H9 (cell line): ENCODE data around the gene GPATCH11. TPM values are rescaled to one million over a fixed set of nuclear protein-coding genes. Genes with fewer than 3 reads are reported as not detected.

Experiments used
- DNase-seq: peaks from one replicate; pipeline ENCODE4 v3.0.0-alpha.2; 2017
- H2AFZ ChIP-seq: one replicate; pipeline ENCODE4 v1.6.1; 2013; ENCODE audit warnings: mild to moderate bottlenecking, low read length, control low read depth, moderate library complexity
- H2AK5ac ChIP-seq: 2 replicates; pipeline ENCODE4 v1.6.1; 2013; ENCODE audit warnings: low read length, control low read depth, mixed read lengths; ENCODE audit not compliant: insufficient read length
- H2BK120ac ChIP-seq: one replicate; pipeline ENCODE4 v1.6.1; 2013; ENCODE audit warnings: low read depth, mild to moderate bottlenecking, low read length, control low read depth, inconsistent platforms; ENCODE audit not compliant: poor library complexity, severe bottlenecking
- H2BK12ac ChIP-seq: 2 replicates; pipeline ENCODE4 v1.6.1; 2013; ENCODE audit warnings: low read length, control low read depth, mixed read lengths, low read depth; ENCODE audit not compliant: insufficient read length
- H2BK15ac ChIP-seq: 2 replicates; pipeline ENCODE4 v1.6.1; 2013; ENCODE audit warnings: low read depth, low read length, control low read depth
- H2BK20ac ChIP-seq: one replicate; pipeline ENCODE4 v1.6.1; 2013; ENCODE audit warnings: low read depth, mild to moderate bottlenecking, low read length, control low read depth, inconsistent platforms; ENCODE audit not compliant: poor library complexity, severe bottlenecking
- H2BK5ac ChIP-seq: 2 replicates; pipeline ENCODE4 v1.6.1; 2013; ENCODE audit warnings: low read length, control low read depth, mixed read lengths; ENCODE audit not compliant: insufficient read length
- H3K14ac ChIP-seq: 2 replicates; pipeline ENCODE4 v1.6.1; 2013; ENCODE audit warnings: low read length, control low read depth; ENCODE audit not compliant: insufficient read depth
- H3K18ac ChIP-seq: 2 replicates; pipeline ENCODE4 v1.6.1; 2013; ENCODE audit warnings: low read depth, mild to moderate bottlenecking, mixed read lengths, low read length, control low read depth; ENCODE audit not compliant: insufficient read length
- H3K23ac ChIP-seq: 2 replicates; pipeline ENCODE4 v1.6.1; 2013; ENCODE audit warnings: low read length, control low read depth, mixed read lengths, low read depth; ENCODE audit not compliant: insufficient read length
- H3K23me2 ChIP-seq: 2 replicates; pipeline ENCODE4 v1.6.1; 2013; ENCODE audit warnings: low read depth, mild to moderate bottlenecking, mixed read lengths, low read length, control low read depth; ENCODE audit not compliant: insufficient read length, poor library complexity, severe bottlenecking
- H3K27ac ChIP-seq: 2 replicates; pipeline ENCODE4 v1.5.1; 2013; ENCODE audit warnings: low read length, control low read depth, mixed read lengths, low read depth; ENCODE audit not compliant: insufficient read length
- H3K27me3 ChIP-seq: 2 replicates; pipeline ENCODE4 v1.6.1; 2013; ENCODE audit warnings: low read length, control low read depth, inconsistent platforms; ENCODE audit not compliant: insufficient read depth
- H3K4ac ChIP-seq: 2 replicates; pipeline ENCODE4 v1.6.1; 2013; ENCODE audit warnings: low read depth, mild to moderate bottlenecking, control low read depth, inconsistent platforms, low read length, moderate library complexity
- H3K4me1 ChIP-seq: 2 replicates; pipeline ENCODE4 v1.6.1; 2013; ENCODE audit warnings: low read length, control low read depth, inconsistent platforms; ENCODE audit not compliant: insufficient read depth
- H3K4me2 ChIP-seq: 2 replicates; pipeline ENCODE4 v1.6.1; 2013; ENCODE audit warnings: low read length, control low read depth, mixed read lengths; ENCODE audit not compliant: insufficient read length, insufficient read depth
- H3K56ac ChIP-seq: 2 replicates; pipeline ENCODE4 v1.6.1; 2013; ENCODE audit warnings: low read depth, mild to moderate bottlenecking, mixed read lengths, low read length, control low read depth; ENCODE audit not compliant: insufficient read length
- H3K79me1 ChIP-seq: 2 replicates; pipeline ENCODE4 v1.6.1; 2013; ENCODE audit warnings: low read depth, mild to moderate bottlenecking, moderate library complexity, low read length, control low read depth, inconsistent platforms; ENCODE audit not compliant: insufficient read depth, poor library complexity, severe bottlenecking
- H3K79me2 ChIP-seq: 2 replicates; pipeline ENCODE4 v1.6.1; 2013; ENCODE audit warnings: low read length, control low read depth, inconsistent platforms; ENCODE audit not compliant: insufficient read depth
- H3K9ac ChIP-seq: 2 replicates; pipeline ENCODE4 v1.6.1; 2013; ENCODE audit warnings: low read length, control low read depth, mixed read lengths; ENCODE audit not compliant: insufficient read length; ENCODE audit errors: extremely low read depth
- H3K9me3 ChIP-seq: one replicate; pipeline ENCODE4 v1.6.1; 2013; ENCODE audit warnings: low read depth, low read length, inconsistent platforms; ENCODE audit not compliant: control insufficient read depth
- H3T11ph ChIP-seq: one replicate; pipeline ENCODE4 v1.6.1; 2013; ENCODE audit warnings: mild to moderate bottlenecking, low read length, control low read depth, inconsistent platforms
- H4K20me1 ChIP-seq: one replicate; pipeline ENCODE4 v1.6.1; 2013; ENCODE audit not compliant: control insufficient read depth, insufficient read length, insufficient read depth
- H4K5ac ChIP-seq: 2 replicates; pipeline ENCODE4 v1.6.1; 2013; ENCODE audit warnings: low read depth, mild to moderate bottlenecking, mixed read lengths, low read length, control low read depth; ENCODE audit not compliant: insufficient read length
- H4K8ac ChIP-seq: replicated peaks from 2 replicates; pipeline ENCODE4 v1.6.1; 2013; ENCODE audit warnings: low read length, control low read depth, mixed read lengths, low read depth; ENCODE audit not compliant: insufficient read length
- H4K91ac ChIP-seq: 2 replicates; pipeline ENCODE4 v1.6.1; 2013; ENCODE audit warnings: low read depth, mild to moderate bottlenecking, moderate library complexity, mixed read lengths, low read length, control low read depth; ENCODE audit not compliant: insufficient read length
- H3K27ac Mint-ChIP-seq, 3 experiments: 2 replicates in 2 of 3; 3 replicates in 1 of 3; pipeline ENCODE4 v1.8.0; 2020 to 2021; ENCODE audit warnings: mixed read lengths in 3 of 3, mild to moderate bottlenecking in 1 of 3, moderate library complexity in 1 of 3
- H3K27me3 Mint-ChIP-seq: 2 replicates; pipeline ENCODE4 v1.8.0; 2021; ENCODE audit warnings: low read depth, mild to moderate bottlenecking, moderate library complexity, mixed read lengths
- H3K36me3 Mint-ChIP-seq, 3 experiments: 2 replicates in 2 of 3; 3 replicates in 1 of 3; pipeline ENCODE4 v1.8.0; 2020 to 2021; ENCODE audit warnings: low read depth in 3 of 3, mixed read lengths in 3 of 3; ENCODE audit not compliant: insufficient read depth in 1 of 3
- H3K4me1 Mint-ChIP-seq, 2 experiments: 2 replicates each; pipeline ENCODE4 v1.8.0; 2020; ENCODE audit warnings: mixed read lengths in 2 of 2
- H3K4me3 Mint-ChIP-seq, 2 experiments: 2 replicates in 1 of 2; 3 replicates in 1 of 2; pipeline ENCODE4 v1.8.0; 2020 to 2021; ENCODE audit warnings: mild to moderate bottlenecking in 2 of 2, mixed read lengths in 2 of 2, moderate library complexity in 1 of 2
- H3K9me3 Mint-ChIP-seq, 2 experiments: 2 replicates in 1 of 2; 3 replicates in 1 of 2; pipeline ENCODE4 v1.8.0; 2020; ENCODE audit warnings: mild to moderate bottlenecking in 2 of 2, mixed read lengths in 2 of 2, moderate library complexity in 1 of 2
- CTCF ChIP-seq: fragments of 200-600 bp; sonication (generic); conservative IDR thresholded peaks from 3 replicates; pipeline ENCODE4 v1.8.0; 2021; ENCODE audit warnings: antibody characterized with exemption, mild to moderate bottlenecking
- WGBS: extraction: QIAGEN DNeasy Blood & Tissue Kit; methylation state at CpG from one replicate; pipeline ENCODE4 v1.1.7; 2013; ENCODE audit warnings: missing lambda C conversion rate, low lambda C conversion rate, mixed read lengths; ENCODE audit not compliant: insufficient read length; ENCODE audit errors: extremely low coverage; 5-methylcytosine and 5-hydroxymethylcytosine counted together
- total RNA-seq: library from RNA; stranded (reverse); gene quantifications from 2 replicates; pipeline ENCODE4 v1.2.1, GENCODE V29; 2021

The GPATCH11 gene
- total RNA-seq, 1 experiment from 2014 or later = 3.1 TPM

- H3K4me2 ChIP-seq = no peak overlapping the region
- H3K23me2 ChIP-seq = no peaks in the 10 kb centered on the region
- no peak overlapping the region for H3T11ph ChIP-seq
- no peak overlapping the region for H2BK20ac ChIP-seq
- H3K18ac ChIP-seq = no peak overlapping the region
- H4K5ac ChIP-seq = no peak overlapping the region
- H3K27me3 ChIP-seq = no peaks in the 10 kb centered on the region
- DNase-seq = no peak
- no peak overlapping the region for H4K8ac ChIP-seq
- no peak overlapping the region for H3K9ac ChIP-seq
- Mint-ChIP-seq H3K27me3 (no peaks in the 10 kb centered on the region), H3K9me3 (no peaks in the 10 kb centered on the region), H3K27ac (no peak overlapping the region), H3K4me3 (no peak overlapping the region), H3K36me3 (peaks cover 0 to 27% (median 18%) of the 10 kb centered on the region in 3 experiments; a peak in 5 of 7 replicates), H3K4me1 (no peaks in the 10 kb centered on the region)
- H4K91ac ChIP-seq = no peak overlapping the region
- H2BK120ac ChIP-seq = no peak overlapping the region
- no peaks in the 10 kb centered on the region for H3K79me2 ChIP-seq
- no peak overlapping the region for H3K27ac ChIP-seq
- no peaks in the 10 kb centered on the region for H4K20me1 ChIP-seq
- H2BK15ac ChIP-seq = no peak overlapping the region
- H2AFZ ChIP-seq = no peak overlapping the region
- H3K9me3 ChIP-seq = no peaks in the 10 kb centered on the region
- TF ChIP-seq CTCF = no peak
- no peak overlapping the region for H2BK12ac ChIP-seq
- no peak overlapping the region for H2BK5ac ChIP-seq
- no peaks in the 10 kb centered on the region for H3K4me1 ChIP-seq
- WGBS = no CpG with 5 or more reads among the region's 5 CpGs
- no peak overlapping the region for H3K56ac ChIP-seq
- no peak overlapping the region for H2AK5ac ChIP-seq
- no peak overlapping the region for H3K14ac ChIP-seq
- no peaks in the 10 kb centered on the region for H3K79me1 ChIP-seq
- no peak overlapping the region for H3K23ac ChIP-seq
- no peak overlapping the region for H3K4ac ChIP-seq
These were observed 31.6 kb upstream of the GPATCH11 start for GRCh38 chr2:37052600-37053332.
